GM18507 (cell line): ENCODE results near the gene PTH.
A peak's percentile ranks its signal among the peaks of the same experiment; 100 is the strongest.

Experiments
- DNase-seq: peaks from one replicate; pipeline ENCODE4 v3.0.0; 2011; ENCODE audit warnings: low read depth; ENCODE audit not compliant: insufficient read length; ENCODE audit errors: extremely low spot score
- FAIRE-seq: peaks from 2 replicates; lab custom pipeline; 2011; peaks lifted over from hg19 to GRCh38; lab: Jason Lieb, UNC

Gene PTH

DNA sequence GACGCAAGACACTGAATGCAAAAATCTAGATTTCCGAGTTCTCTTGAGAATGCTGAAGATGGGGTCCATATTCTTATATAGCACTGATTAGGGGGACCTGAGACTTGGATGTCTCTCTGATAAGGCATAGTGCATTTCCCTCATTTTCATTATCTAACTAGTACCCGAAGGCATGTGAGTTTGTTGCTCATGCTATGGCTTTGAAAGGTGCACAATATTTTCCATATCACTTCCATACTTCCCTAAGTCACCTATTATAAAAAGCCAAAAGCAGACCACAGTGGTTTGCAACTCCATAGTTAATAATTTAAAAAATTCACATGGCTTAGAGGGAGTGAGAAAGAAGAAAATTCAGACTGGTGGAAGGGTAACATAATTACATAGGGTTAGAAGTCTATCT is 34.5 kb downstream of the PTH start:
- FAIRE-seq, result no peak
- DNase-seq, result no peak

DNA sequence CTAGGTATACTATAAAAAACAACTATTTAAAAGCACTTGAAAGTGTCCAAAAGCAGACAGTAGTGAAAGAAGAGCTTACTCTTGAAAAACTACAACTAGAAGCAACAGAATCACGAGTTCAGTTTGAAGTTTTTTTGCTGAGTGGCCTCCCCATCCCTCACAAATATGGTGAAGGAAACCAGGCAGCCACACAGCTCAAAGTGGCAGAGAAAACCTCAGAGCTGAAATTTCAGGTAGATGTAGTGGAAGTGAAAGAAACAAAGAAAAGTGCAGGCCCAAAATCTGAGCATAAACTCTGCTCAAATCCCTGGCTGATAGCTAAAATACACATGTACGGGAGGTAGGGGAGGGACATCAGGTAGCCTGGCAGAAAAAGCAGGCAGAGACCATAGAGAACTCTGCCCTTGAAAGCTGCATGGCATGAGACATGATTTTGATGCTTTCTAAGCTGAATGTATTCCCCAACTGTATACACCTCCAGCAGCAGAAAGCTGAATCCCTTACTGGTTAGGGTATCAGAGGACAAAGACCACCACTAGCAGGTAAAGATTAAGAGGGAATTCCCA is 44.9 kb downstream of the PTH start:
- FAIRE-seq, result peak; percentile 29
- DNase-seq, result no peak

DNA sequence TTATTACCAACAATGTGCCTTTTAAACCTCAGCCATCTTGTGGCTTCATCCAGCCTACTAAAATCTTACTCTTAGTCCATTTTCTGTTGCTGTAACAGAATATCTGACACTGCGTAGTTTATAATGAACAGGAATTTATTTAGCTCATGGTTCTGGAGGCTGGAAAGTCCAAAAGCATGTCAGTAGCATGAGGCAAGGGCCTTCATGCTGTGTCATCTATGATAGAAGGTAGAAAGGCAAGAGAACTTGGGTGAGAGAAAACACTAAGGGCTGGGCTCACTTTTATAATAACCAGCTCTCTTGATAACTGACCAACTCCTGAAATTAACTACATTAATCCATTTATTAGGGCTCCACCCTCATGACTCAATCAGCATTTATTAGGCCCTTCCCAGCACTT is 46.3 kb downstream of the PTH start:
- FAIRE-seq, result no peak
- DNase-seq, result no peak

DNA sequence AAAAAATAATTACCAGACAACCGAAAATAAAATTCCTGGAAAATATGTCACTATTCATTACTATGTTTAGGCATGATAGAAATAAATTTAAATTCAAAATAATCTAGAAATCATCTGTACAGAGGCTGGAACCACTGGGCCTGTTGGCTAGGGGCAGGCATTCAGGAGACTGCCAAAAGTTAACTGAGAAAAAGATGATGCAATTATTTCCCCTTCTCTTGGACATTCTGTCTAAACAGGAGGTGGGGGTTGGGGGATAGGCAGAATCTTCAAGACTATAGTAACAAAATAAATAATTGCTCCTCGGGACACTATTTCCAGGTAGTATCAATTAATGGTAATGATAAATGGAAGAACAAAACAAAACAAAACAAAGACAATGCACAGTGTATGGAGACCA is 46.9 kb downstream of the PTH start:
- no peak for DNase-seq
- FAIRE-seq, result no peak

DNA sequence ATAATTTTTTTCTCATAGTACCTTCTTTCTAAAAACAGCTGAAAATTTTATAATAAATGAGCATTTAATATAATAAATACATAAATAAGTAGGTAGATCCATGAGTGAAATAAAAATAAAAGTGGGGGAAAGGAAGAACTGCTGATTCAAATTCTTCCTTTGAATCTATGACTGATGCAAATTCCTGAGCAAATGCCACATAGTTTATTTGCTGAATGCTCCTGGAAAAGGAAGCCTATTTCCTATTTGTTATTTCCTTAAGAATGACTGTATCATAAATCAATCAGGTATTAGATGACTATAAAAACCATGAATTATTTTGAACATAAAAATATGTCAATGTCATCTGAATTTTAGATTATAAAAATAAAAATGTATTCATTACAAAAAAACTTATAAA is 49.4 kb downstream of the PTH start:
- DNase-seq (no peak), FAIRE-seq (no peak)

GRCh38 chr11:13445588-13445987 is 50.2 kb downstream of the PTH start:
- FAIRE-seq (no peak), DNase-seq (no peak)
